HepG2 (cell line): Measurements from ENCODE around the gene CECR2. TPM values are rescaled to one million over a fixed set of nuclear protein-coding genes. Genes with fewer than 3 reads are reported as not detected.

Source experiments
- BCLAF1 ChIP-seq: fragments of 450-650 bp; IDR thresholded peaks from 2 replicates; pipeline ENCODE4 v1.6.1; 2017; ENCODE audit warnings: mild to moderate bottlenecking
- CEBPB ChIP-seq: IDR thresholded peaks from 2 replicates; pipeline ENCODE4 v1.6.1; 2011; ENCODE audit warnings: low read depth, low read length, improper control_type of control experiment, borderline replicate concordance
- FOXK2 ChIP-seq: fragments of 450-650 bp; IDR thresholded peaks from 2 replicates; pipeline ENCODE4 v1.6.1; 2016
- HOMEZ ChIP-seq: IDR thresholded peaks from 2 replicates; pipeline ENCODE4 v1.6.1; 2016; ENCODE audit warnings: low read depth
- NFE2 ChIP-seq: sonication (generic); formaldehyde crosslinking; IDR thresholded peaks from 2 replicates; pipeline ENCODE4 v1.4.0; 2020; ENCODE audit warnings: missing genetic modification reagents
- PHF8 ChIP-seq: sonication (generic); formaldehyde crosslinking; IDR thresholded peaks from 2 replicates; pipeline ENCODE4 v1.5.0; 2020; ENCODE audit warnings: missing genetic modification reagents
- SIN3B ChIP-seq: fragments of 150-350 bp; IDR thresholded peaks from 2 replicates; pipeline ENCODE4 v1.6.1; 2014; ENCODE audit warnings: low read length
- SKI ChIP-seq: fragments of 450-650 bp; IDR thresholded peaks from one replicate; pipeline ENCODE4 v1.6.1; 2018; ENCODE audit warnings: mild to moderate bottlenecking; ENCODE audit not compliant: partially characterized antibody
- STAT6 ChIP-seq: sonication (generic); formaldehyde crosslinking; IDR thresholded peaks from 2 replicates; pipeline ENCODE4 v1.4.0; 2020; ENCODE audit warnings: missing genetic modification reagents, mild to moderate bottlenecking, borderline replicate concordance
- U2AF1 ChIP-seq: fragments of 200-400 bp; formaldehyde crosslinking; optimal IDR thresholded peaks from 2 replicates; pipeline ENCODE3; 2017; ENCODE audit warnings: mild to moderate bottlenecking, low read depth, low read length
- ZNF558 ChIP-seq: sonication (generic); formaldehyde crosslinking; IDR thresholded peaks from 2 replicates; pipeline ENCODE4 v1.9.0; 2022; ENCODE audit warnings: mild to moderate bottlenecking, missing genetic modification reagents, borderline replicate concordance
- ZNF570 ChIP-seq: sonication (generic); formaldehyde crosslinking; IDR thresholded peaks from 2 replicates; pipeline ENCODE4 v1.4.0; 2020; ENCODE audit warnings: mild to moderate bottlenecking, missing genetic modification reagents, borderline replicate concordance
- ZNF768 ChIP-seq: sonication (generic); formaldehyde crosslinking; IDR thresholded peaks from 2 replicates; pipeline ENCODE4 v1.4.0; 2020; ENCODE audit warnings: missing genetic modification reagents
- polyA plus RNA-seq, 8 experiments: library from polyadenylated mRNA; depleted of rRNA in 3 of 8; stranded (reverse) in 7 of 8; unstranded in 1 of 8; fragments of >200 nt; fragmentation: Illumina TruSeq in 4 of 8; extraction: Trizol in 4 of 8; gene quantifications; 2 replicates each; pipeline versions ENCODE4 v1.2.1 to v1.2.3, GENCODE V29; 2011 to 2016; ENCODE audit warnings: low read depth in 4 of 8, missing spikeins in 1 of 8, mixed read lengths in 1 of 8; ENCODE audit not compliant: insufficient read depth in 1 of 8
- total RNA-seq, 5 experiments: library from RNA; depleted of rRNA; stranded (reverse); fragments of >200 nt; fragmentation: Illumina TruSeq; extraction: Trizol; gene quantifications; 2 replicates each; pipeline ENCODE4 v1.2.3, GENCODE V29; 2016; ENCODE audit warnings: low read depth in 1 of 5
- TF ChIP-seq, protein P1 (sequence below): sonication (generic); formaldehyde crosslinking; conservative IDR thresholded peaks from 2 replicates; pipeline ENCODE4 v1.4.0; 2020; ENCODE audit warnings: mild to moderate bottlenecking, missing genetic modification reagents, moderate library complexity
- TF ChIP-seq, protein P2 (sequence below): sonication (generic); formaldehyde crosslinking; IDR thresholded peaks from 2 replicates; pipeline ENCODE4 v1.4.0; 2020; ENCODE audit warnings: missing genetic modification reagents
- TF ChIP-seq, protein P3 (sequence below): IDR thresholded peaks from 2 replicates; pipeline ENCODE4 v1.6.1; 2016

CECR2 gene
- total and polyA plus RNA-seq, 2 of the 13 experiments (the other 11 are each of a cell fraction or from before 2014, with no cell fraction given) = not detected

- TF ChIP-seq STAT6 (CRISPR knock-in tag) (no peak), ZNF558 (CRISPR knock-in tag) (0 out of 2 replicates have a peak, but pooled peaks have one; percentile 17), NFE2 (CRISPR knock-in tag) (no peak), BCLAF1 (no peak), SIN3B (no peak), U2AF1 (no peak), HOMEZ (CRISPR knock-in tag) (no peak), CEBPB (peak; percentile 90), PHF8 (CRISPR knock-in tag) (0 out of 2 replicates have a peak, but pooled peaks have one; percentile 24), SKI (no peak), ZNF570 (CRISPR knock-in tag) (no peak), ZNF768 (CRISPR knock-in tag) (no peak), FOXK2 (no peak)
- TF ChIP-seq, protein P1, sequence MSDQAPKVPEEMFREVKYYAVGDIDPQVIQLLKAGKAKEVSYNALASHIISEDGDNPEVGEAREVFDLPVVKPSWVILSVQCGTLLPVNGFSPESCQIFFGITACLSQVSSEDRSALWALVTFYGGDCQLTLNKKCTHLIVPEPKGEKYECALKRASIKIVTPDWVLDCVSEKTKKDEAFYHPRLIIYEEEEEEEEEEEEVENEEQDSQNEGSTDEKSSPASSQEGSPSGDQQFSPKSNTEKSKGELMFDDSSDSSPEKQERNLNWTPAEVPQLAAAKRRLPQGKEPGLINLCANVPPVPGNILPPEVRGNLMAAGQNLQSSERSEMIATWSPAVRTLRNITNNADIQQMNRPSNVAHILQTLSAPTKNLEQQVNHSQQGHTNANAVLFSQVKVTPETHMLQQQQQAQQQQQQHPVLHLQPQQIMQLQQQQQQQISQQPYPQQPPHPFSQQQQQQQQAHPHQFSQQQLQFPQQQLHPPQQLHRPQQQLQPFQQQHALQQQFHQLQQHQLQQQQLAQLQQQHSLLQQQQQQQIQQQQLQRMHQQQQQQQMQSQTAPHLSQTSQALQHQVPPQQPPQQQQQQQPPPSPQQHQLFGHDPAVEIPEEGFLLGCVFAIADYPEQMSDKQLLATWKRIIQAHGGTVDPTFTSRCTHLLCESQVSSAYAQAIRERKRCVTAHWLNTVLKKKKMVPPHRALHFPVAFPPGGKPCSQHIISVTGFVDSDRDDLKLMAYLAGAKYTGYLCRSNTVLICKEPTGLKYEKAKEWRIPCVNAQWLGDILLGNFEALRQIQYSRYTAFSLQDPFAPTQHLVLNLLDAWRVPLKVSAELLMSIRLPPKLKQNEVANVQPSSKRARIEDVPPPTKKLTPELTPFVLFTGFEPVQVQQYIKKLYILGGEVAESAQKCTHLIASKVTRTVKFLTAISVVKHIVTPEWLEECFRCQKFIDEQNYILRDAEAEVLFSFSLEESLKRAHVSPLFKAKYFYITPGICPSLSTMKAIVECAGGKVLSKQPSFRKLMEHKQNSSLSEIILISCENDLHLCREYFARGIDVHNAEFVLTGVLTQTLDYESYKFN (CRISPR knock-in tag) = peak; percentile 47; the same call in 1 of the 2 replicates
- TF ChIP-seq, protein P2, sequence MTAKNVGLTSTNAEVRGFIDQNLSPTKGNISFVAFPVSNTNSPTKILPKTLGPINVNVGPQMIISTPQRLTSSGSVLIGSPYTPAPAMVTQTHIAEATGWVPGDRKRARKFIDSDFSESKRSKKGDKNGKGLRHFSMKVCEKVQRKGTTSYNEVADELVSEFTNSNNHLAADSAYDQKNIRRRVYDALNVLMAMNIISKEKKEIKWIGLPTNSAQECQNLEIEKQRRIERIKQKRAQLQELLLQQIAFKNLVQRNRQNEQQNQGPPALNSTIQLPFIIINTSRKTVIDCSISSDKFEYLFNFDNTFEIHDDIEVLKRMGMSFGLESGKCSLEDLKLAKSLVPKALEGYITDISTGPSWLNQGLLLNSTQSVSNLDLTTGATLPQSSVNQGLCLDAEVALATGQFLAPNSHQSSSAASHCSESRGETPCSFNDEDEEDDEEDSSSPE (CRISPR knock-in tag) = no peak
- TF ChIP-seq, protein P3, sequence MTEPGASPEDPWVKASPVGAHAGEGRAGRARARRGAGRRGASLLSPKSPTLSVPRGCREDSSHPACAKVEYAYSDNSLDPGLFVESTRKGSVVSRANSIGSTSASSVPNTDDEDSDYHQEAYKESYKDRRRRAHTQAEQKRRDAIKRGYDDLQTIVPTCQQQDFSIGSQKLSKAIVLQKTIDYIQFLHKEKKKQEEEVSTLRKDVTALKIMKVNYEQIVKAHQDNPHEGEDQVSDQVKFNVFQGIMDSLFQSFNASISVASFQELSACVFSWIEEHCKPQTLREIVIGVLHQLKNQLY (CRISPR knock-in tag) = no peak
These were observed 193.9 kb downstream of the CECR2 start, which contains the start of gene SLC25A18 (continued) for GRCh38 chr22:17562906-17563870.
